GM21737 (cell line): ENCODE data around the gene SCAF4.
"Not testable (repeated sequence)": the region's sequence is repeated elsewhere in the genome, so short reads cannot be mapped to it uniquely, and the experiment has no call there.

ENCODE experiments used
- ATAC-seq: cut with Tn5 transposase; IDR thresholded peaks from one replicate; pipeline ENCODE4 v1.9.1; 2021; ENCODE audit warnings: mild to moderate bottlenecking, moderate library complexity; ENCODE audit not compliant: unreplicated experiment

Gene SCAF4, protein sequence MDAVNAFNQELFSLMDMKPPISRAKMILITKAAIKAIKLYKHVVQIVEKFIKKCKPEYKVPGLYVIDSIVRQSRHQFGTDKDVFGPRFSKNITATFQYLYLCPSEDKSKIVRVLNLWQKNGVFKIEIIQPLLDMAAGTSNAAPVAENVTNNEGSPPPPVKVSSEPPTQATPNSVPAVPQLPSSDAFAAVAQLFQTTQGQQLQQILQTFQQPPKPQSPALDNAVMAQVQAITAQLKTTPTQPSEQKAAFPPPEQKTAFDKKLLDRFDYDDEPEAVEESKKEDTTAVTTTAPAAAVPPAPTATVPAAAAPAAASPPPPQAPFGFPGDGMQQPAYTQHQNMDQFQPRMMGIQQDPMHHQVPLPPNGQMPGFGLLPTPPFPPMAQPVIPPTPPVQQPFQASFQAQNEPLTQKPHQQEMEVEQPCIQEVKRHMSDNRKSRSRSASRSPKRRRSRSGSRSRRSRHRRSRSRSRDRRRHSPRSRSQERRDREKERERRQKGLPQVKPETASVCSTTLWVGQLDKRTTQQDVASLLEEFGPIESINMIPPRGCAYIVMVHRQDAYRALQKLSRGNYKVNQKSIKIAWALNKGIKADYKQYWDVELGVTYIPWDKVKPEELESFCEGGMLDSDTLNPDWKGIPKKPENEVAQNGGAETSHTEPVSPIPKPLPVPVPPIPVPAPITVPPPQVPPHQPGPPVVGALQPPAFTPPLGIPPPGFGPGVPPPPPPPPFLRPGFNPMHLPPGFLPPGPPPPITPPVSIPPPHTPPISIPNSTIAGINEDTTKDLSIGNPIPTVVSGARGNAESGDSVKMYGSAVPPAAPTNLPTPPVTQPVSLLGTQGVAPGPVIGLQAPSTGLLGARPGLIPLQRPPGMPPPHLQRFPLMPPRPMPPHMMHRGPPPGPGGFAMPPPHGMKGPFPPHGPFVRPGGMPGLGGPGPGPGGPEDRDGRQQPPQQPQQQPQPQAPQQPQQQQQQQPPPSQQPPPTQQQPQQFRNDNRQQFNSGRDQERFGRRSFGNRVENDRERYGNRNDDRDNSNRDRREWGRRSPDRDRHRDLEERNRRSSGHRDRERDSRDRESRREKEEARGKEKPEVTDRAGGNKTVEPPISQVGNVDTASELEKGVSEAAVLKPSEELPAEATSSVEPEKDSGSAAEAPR

DNA sequence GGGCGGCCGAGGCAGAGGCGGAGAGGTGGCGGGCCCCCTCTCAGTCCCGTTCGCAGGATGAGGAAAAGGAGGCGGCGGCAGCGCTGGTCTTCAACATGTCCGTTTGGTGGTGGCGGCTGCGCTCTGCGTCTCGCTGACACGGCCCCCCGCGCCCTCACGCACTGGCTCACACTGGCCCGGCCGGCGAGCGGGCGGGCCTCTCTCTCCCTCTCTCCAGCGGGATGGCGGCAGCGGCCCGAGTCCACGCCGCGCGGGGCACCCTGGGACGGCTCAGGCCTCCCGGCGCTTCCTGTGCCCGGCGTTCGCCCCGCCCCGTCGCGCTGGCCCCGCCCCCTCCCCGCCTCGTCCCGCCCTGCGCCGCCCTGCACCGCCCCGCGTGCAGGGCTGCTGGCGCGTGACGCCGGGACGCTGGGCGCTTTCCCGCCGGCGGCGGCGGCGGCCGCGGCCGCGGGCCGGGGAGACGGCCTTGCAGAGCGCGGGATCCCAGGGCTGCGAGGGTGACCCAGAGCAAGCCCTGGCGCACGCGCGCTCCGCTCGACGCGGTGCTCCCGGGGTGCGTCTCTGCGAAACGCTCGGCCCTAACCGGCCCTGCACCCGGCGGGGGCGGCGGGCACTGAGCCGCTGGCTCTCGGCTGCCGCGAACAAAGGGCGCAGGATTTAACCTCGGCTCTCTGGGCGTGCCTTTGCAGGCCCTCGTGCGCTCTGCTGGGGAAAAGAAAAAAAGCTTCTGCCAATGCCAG lies at the start of gene SCAF4:
Gene SCAF4, minus strand, starts transcription at position 262 of the 740 bp plus-strand sequence. CDS start 426 bp downstream, outside the sequence.
- ATAC-seq, result peak; percentile 84

DNA sequence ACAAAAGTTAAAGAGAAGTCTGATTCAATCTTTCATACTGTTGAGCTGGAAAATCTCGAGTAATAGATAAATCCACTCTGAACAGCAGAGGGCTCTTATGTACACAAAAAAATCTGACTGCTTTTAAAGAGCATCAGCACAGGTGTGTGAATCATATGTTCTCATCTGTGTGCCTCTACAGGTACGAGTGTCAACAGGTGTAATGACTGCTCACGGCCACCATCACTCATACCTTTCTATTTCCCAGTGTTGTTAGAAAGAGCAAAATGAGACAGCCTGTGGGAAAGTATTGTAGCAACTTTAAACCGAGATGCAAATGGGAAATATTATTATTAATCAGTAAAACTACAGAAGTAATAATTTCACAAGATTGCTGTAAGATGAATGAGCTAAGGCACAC lies 49.0 kb upstream of the SCAF4 start:
- no peak for ATAC-seq

DNA sequence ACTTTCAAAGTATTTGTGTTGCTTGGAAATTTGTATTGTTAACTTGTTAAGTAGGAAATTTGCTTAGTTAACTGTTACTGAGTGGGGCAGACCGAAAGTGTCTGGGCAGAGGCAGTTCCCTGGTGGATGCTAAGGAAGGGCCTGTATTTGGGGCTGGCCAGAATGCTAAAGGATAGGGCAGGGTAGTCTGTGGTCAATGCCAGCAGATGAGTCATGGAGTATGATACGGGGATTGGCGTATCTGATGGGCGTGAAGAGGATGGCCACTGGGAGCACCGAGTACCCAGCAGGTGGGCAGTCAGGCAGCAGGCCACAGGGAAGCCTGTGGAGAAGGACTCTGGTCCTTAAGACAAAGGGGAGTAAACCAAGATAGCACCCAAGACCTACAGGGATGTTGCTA lies 46.6 kb upstream of the SCAF4 start:
- ATAC-seq, result no peak

DNA sequence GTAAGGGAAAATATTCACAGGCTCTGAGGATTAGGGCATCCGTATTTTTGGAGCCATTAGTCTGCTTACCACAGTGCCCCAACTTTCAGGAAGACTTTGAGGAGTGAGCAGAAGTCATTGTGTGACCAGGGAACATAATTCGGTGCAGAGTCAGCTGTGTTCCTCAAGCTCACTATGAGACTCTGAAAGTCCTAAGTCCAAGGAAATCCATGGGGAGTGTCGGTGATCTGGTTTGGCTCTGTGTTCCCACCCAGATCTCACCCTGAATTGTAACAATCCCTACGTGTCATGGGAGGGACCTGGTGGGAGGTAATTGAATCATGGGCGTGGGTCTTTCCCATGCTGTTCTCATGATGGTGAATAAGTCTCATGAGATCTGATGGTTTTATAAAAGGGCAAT lies 45.9 kb upstream of the SCAF4 start:
- no peak for ATAC-seq

DNA sequence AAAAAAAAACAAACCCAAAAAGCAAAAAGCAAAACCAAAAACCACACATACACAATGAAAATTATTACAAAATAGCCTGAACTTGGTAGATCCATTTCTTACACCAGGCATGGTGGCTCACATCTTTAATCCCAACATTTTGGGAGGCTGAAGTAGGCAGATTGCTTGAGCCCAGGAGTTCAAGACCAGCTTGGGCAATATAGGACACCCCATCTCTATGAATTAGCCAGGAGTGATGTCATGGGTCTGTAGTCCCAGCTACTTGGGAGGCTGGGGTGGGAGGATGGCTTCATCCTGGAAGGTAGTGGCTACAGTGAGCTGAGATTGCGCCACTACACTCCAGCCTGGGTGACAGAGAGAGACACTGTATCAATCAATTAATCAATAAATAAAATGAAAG lies 42.1 kb upstream of the SCAF4 start:
- no peak for ATAC-seq

DNA sequence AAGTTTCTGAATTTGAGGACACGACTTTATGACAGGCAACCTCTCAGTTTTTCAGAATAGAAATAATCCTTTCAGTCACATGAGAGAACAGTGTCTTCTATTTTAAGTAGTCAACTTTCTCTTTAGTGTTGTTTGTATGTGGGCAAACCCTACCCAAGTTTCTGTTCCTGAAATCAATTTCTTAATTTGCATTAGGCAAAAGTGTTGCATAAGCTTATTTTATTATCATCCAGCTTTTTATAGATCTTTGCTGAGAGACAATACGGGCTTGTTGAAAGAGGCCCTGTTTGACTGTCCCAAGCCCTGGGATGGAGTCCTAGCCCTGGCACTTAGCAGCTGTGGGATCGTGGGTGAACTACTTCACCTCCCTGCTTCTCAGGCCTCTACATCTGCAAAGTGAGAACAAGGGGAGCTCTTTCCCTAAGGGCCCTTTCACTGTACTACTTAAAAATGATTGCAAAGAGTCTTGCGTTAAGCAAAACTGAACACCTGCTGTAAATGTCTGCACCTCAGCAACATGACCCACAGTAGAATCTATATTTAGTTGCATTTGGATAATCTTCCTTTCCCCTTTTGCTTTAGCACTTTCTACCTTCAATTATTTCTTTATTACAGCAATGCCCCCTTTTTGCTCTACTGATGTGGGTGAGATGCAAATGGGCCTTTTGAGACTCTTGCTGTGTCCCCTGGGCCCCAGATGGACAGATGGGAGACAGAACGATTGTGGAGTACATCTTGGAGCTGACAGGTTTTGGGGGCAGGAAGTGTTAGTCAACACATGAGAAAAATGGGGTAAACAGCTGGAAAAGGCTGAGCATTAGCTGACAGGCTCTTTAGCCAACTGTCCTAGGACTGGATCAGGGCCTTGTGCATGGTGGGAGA lies 41.0 kb upstream of the SCAF4 start:
- peak; percentile 89 for ATAC-seq

DNA sequence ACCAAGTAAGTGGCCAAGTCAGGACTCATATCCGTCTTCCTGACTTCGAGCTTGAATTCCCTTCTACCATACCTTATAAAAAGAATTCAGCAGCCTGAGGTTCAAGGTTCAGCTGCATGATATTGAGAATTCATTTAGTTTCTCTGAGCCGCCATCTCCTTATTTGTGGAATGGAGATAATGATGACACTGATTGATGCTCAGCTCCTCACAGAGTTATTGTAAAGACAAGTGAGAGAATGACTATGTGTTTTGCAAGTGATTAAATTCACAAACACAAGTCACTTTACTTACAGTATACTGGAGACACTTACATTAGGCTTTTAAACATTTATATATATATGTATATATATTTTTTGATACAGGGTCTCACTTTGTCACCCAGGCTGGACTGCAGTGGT lies 39.8 kb upstream of the SCAF4 start:
- ATAC-seq, result no peak

DNA sequence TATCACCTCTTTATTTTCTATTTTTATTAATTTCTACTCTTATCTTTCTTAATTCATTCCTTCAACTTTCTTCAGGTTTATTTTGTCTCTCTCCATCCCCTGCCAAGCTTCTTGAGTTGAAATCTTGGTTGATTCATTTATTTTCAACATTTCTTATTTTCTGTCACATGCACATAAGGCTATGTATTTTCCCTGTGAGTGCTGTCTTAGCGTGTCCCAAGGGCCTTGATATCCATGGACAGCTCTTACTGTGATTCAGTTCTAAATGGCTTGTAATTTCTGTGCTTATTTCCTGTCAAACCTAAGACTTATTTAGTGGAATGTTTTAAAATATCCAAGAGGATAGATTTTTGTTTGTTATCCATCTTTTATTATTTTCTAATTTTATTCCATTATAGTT lies 36.8 kb upstream of the SCAF4 start:
- no peak for ATAC-seq

DNA sequence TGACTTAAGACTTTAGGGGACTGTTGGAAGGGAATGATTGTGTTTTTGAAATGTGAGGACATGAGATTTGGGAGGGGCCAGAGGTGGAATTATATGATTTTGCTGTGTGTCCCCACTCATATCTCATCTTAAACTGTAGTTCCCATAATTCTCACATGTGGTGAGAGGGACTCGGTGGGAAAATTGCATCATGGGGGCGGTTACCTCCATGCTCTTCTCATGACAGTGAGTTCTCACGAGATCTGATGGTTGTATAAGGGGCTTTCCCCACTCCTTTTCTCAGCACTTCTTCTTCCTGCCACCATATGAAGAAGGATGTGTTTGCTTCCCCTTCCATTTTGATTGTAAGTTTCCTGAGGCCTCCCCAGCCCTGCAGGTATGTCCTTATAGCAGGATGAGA lies 35.0 kb upstream of the SCAF4 start:
- no peak for ATAC-seq

DNA sequence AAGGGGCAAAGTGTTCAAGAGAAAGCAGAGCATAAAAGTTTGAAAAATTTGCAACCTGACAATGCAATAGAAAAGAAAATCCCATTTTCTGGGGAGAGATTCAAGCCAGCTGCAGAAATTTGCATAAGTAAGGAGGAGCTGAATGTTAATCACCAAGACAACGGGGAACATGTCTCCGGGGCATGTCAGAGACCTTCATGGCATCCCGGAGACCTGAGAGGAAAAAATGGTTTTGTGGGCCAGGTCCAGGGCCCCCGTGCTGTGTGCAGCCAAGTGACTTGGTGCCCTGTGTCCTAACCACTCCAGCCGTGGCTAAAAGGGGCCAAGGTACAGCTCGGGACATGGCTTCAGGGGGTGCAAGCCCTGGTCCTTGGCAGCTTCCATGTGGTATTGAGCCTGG lies 33.9 kb upstream of the SCAF4 start:
- ATAC-seq, result not testable (repeated sequence)

DNA sequence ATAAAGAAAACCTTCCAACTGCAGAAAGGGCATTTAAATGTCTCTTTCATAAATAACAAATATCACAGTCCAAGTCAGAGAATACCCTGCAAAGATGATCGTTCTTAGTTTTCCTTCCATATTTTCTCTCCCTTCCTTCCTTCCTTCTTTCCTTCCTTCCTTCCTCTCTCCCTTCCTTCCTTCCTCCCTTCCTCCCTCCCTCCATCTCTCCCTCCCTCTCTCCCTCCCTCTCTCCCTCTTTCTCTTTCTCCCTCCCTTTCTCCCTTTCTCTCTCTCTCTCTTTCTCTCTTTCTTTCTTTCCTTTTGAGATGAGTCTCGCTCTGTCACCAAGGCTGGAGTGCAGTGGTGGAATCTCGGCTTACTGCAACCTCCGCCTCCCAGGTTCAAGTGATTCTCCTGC lies 29.0 kb upstream of the SCAF4 start:
- no peak for ATAC-seq

DNA sequence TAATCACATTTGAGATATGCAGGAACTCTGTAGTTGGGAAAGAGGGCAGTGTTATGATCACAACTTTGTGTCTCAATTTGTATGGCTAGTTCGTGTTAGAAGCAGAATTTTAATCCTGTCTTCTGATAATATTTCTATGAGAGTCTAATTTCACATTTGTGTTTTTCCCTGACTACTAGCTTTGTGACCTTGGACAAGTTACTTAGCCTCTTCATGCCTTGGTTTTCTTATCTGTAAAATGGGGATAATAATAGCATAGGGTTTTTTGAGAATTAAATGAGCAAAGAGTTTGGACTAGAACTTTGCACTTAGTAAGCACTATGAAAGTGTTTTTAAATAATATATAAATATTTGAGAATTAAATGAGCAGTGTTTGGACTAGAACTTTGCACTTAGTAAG lies 24.9 kb upstream of the SCAF4 start:
- no peak for ATAC-seq

DNA sequence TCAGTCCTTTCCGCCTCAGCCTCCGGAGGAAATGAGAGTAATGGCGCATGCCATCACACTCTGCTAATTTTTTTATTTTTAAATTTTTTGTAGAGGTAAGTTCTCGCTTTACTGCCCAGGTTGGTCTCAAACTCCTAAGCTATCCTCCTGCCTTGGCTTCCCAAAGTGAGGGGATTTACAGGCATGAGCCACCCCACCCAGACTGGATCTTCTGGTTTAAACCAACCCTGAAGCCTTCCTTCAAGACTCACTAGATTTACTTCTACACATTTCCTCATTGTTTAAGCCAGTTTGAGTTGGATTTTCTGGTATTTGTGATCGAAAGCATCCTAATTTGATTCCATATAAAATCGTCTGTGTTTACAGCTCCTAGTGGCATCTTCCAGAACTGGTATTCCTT lies 23.1 kb upstream of the SCAF4 start:
- no peak for ATAC-seq

DNA sequence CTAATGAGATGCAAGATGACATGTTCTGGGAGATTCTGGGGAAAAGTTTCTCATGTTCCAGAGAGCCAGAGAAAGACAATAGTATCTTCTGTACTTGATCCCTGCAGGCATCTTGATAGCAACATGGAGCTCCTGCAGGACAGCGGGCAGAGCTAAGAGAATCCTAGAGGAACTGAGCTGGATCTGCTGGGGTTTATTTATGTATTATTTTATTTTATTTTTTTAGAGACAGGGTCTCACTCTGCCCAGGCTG lies 22.7 kb upstream of the SCAF4 start:
- ATAC-seq, result no peak

DNA sequence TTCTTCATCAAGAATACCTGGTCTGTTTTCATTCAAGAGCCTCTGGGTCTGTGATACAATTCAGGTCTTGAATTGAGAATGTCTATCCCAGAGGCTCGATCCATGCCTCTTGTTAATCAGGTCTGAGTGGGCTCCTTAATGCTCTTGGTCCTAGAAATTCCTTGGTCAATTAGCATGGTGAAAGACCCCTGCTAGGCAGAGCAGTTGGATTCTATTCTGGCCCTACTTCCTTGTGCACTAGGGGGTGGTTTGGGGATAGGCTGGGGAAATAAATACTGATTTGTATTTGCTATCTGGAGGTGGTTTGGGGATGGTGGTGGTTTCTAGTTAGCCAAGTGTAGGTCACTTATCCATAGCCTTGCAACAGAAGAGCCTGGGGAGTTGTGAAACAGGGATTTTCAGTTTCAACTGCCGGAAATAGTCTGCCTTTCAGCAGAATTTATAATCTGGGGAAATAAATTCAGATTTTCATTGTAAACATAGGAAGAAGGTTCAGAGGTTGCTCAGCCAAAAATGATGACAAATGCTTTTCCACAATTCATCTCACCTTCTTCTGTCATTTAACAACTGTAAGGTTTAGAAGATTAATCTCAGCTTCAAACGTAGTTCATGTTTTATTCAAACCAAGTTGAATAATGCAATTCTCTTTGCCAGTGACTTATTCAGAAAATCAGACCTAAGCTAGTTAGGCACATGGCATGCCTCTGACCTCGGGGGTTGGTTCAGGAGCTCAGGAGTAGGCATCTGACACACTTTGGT lies 22.2 kb upstream of the SCAF4 start:
- ATAC-seq, result no peak

DNA sequence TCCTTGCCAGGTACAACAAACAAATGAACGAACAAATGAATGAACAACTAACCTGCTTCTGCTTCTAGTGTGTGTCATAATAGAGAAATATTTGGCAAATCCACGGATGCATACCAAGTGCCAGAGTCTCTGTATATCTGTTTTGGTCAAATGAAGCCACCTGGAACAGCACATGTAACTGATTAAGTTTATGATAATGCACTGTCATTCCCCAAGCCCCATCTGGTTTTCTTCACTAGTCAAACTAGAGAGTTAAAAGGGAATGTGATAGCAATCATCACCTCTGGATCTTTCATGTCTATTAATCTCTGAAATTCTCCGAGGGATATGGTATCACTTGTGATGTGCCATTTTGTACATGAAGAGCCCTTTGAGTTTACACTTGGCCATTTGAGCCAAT lies 21.0 kb upstream of the SCAF4 start:
- ATAC-seq, result no peak

DNA sequence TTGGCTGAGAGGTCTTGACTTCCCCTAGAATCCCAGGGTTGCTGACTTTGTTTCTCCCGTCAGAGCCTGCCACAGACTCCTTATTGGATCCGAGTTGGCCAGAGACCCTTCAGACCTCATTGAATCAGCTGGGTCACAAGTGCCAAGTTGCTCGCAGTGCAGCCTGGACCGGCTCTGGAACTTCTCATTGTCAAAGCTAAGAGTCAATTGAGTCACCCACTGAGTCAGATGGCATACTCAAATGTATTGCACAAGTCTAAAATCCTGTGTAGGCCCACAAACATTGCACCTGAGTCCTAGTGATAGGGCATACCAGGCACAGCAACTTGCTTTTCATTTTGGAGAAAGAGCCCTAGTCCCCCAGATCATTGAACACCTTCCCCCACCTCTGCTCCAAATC lies 20.4 kb upstream of the SCAF4 start:
- no peak for ATAC-seq

DNA sequence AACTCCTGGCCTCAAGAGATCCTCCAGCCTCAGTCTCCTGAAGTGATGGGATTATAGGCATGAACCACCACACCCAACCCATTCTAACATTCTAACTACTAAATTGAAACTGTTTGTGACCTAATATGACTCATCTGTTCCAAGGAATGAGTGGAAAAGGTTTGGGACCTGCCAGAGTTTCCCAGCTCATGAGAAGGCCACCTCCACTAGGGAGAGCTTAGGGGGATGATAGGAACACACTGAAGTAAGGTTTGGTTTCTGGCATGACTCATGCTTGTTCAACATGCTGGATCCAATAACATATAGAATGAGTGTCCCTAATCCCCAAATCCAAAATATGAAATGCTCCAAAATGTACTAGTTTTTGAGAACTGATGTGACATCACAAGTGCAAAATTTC lies 18.9 kb upstream of the SCAF4 start:
- ATAC-seq, result no peak

DNA sequence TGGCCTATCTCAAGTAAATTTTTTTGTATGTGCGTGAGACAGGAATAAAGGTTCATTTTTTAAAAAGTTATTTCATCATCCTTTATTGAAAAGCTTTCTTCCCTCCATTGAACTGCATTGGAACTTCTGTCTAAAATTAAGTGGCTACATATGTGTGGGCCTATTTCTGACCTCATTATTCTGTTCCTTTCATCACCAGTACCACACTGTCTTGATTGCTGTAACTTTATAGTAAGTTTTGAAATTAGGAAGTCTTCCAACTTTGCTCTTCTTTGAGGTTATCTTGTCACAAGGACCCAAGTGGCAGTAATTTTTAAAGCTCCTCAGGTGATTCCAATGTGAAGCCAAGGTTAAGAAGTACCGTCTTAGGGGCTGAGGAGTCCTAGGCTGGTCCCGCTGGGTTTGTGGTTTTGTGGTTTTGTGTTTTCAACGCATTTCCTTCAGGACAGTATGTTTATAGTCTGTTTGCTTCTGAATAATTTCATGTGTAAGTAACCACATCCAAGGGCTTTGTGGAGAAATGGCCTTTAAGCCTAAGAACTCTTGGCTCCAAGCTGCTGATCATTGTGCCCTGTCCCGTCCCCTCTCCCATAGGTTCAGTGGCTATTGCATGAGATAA lies 12.4 kb upstream of the SCAF4 start:
- ATAC-seq, result no peak
